Upper lobe of right lung (tissue), 1 donor: Measurements from ENCODE around the gene CECR2. TPM values are rescaled to one million over a fixed set of nuclear protein-coding genes. Genes with fewer than 3 reads are reported as not detected.
"Not testable (repeated sequence)": the region's sequence is repeated elsewhere in the genome, so short reads cannot be mapped to it uniquely, and the experiment has no call there.

Experiments
- ATAC-seq: fragments of 200-7000 bp; cut with Tn5 transposase; one replicate; pipeline ENCODE4 v1.9.1; 2020; ENCODE audit warnings: mild to moderate bottlenecking, moderate library complexity
- DNase-seq: peaks from one replicate; pipeline ENCODE4 v3.0.0-alpha.2; 2020
- H3K27ac ChIP-seq: fragments of 200-600 bp; one replicate; pipeline ENCODE4 v1.8.0; 2022
- H3K27me3 ChIP-seq: fragments of 200-600 bp; one replicate; pipeline ENCODE4 v1.8.0; 2022; ENCODE audit warnings: mild to moderate bottlenecking
- H3K36me3 ChIP-seq: fragments of 200-600 bp; one replicate; pipeline ENCODE4 v1.8.0; 2022
- H3K4me1 ChIP-seq: fragments of 200-600 bp; one replicate; pipeline ENCODE4 v1.8.0; 2022
- H3K4me3 ChIP-seq: fragments of 200-600 bp; one replicate; pipeline ENCODE4 v1.8.0; 2022; ENCODE audit warnings: mild to moderate bottlenecking
- H3K9me3 ChIP-seq: fragments of 200-600 bp; one replicate; pipeline ENCODE4 v1.8.0; 2022
- CTCF ChIP-seq: fragments of 200-600 bp; IDR thresholded peaks from one replicate; pipeline ENCODE4 v1.8.0; 2022; ENCODE audit warnings: antibody characterized with exemption
- intact Hi-C: fragments of 100-400 bp; cut with DNase I; formaldehyde crosslinking; loops from one replicate; pipeline ENCODE4 v1.11.0; 2022
- total RNA-seq: library from RNA; stranded (reverse); fragmentation: NEBNext Ultra II Directional; extraction: Animal tissue kit (Norgen Biotek cat#: 25700); gene quantifications from one replicate; pipeline ENCODE4 v1.2.1, GENCODE V29; 2021
- donor health status: DM: no; HTN: yes; CAD: no; lungs with severe emphysema.

CECR2 gene
- total RNA-seq, 1 donor from 2014 or later, result 7.2 TPM

- Histone ChIP-seq H3K4me1 (no peaks in the 10 kb centered on the region), H3K27me3 (no peaks in the 10 kb centered on the region), H3K4me3 (peak within 1 kb of the TSS; percentile 8), H3K36me3 (no peaks in the 10 kb centered on the region), H3K27ac (peak within 1 kb of the TSS; percentile 64), H3K9me3 (no peaks in the 10 kb centered on the region)
- intact Hi-C loops, result no loop called here
- no peak for TF ChIP-seq CTCF
- DNase-seq (no peak), ATAC-seq (peak; percentile 88)
These were observed 193.9 kb downstream of the CECR2 start, which contains the start of gene SLC25A18 for GRCh38 chr22:17562906-17563870. Gene SLC25A18 (plus strand): TSS chr22:17563498. CDS start chr22:17579945, 16,447 bp downstream.

- TF ChIP-seq CTCF, result no peak
- Histone ChIP-seq H3K9me3 (no peaks in the 10 kb centered on the region), H3K36me3 (no peaks in the 10 kb centered on the region), H3K27me3 (no peaks in the 10 kb centered on the region), H3K4me1 (no peaks in the 10 kb centered on the region), H3K27ac (peak overlapping the region; percentile 64), H3K4me3 (peak overlapping the region; percentile 8)
- intact Hi-C loops, result no loop called here
- peak; percentile 29 for ATAC-seq
- no peak for DNase-seq
These were observed 194.7 kb downstream of the CECR2 start for GRCh38 chr22:17563936-17564391.

GRCh38 chr22:17566016-17566687, 196.9 kb downstream of the CECR2 start:
- H3K36me3 ChIP-seq, H3K27me3 ChIP-seq, ATAC-seq, H3K27ac ChIP-seq, DNase-seq, H3K4me3 ChIP-seq, H3K9me3 ChIP-seq, intact Hi-C loops: not testable (repeated sequence)
- peaks cover 14% of the 10 kb centered on the region for H3K4me1 ChIP-seq

- intact Hi-C loops, result no loop called here
- no peak for ATAC-seq
- H3K27ac ChIP-seq, result no peak overlapping the region
These were observed 197.5 kb downstream of the CECR2 start for GRCh38 chr22:17566776-17567175.

GRCh38 chr22:17569971-17570511, 200.8 kb downstream of the CECR2 start:
- peaks cover 23% of the 10 kb centered on the region for H3K4me1 ChIP-seq
- intact Hi-C loops, result no loop called here
- peak overlapping the region; percentile 31 for H3K4me3 ChIP-seq
- H3K27me3 ChIP-seq, result no peaks in the 10 kb centered on the region
- peak overlapping the region; percentile 80 for H3K27ac ChIP-seq
- ATAC-seq (peak; percentile 65), DNase-seq (no peak)
- no peaks in the 10 kb centered on the region for H3K9me3 ChIP-seq
- no peaks in the 10 kb centered on the region for H3K36me3 ChIP-seq
- TF ChIP-seq CTCF, result no peak

More at GRCh38 chr22:17566776-17567175, 197.5 kb downstream of the CECR2 start:
- Histone ChIP-seq H3K36me3 (no peaks in the 10 kb centered on the region), H3K4me1 (peaks cover 19% of the 10 kb centered on the region), H3K27me3 (no peaks in the 10 kb centered on the region), H3K9me3 (no peaks in the 10 kb centered on the region), H3K4me3 (no peak overlapping the region)
- TF ChIP-seq CTCF, result no peak
- no peak for DNase-seq
